Hepatocyte (in vitro differentiated cells): Measurements from ENCODE around the gene RUNX1. TPM values are rescaled to one million over a fixed set of nuclear protein-coding genes. Genes with fewer than 3 reads are reported as not detected.

Experiments used
- DNase-seq: peaks from one replicate; pipeline ENCODE4 v3.0.0-alpha.2; 2016; ENCODE audit warnings: low spot score
- H2AFZ ChIP-seq: fragments of 200-600 bp; sonication (generic); 2 replicates; pipeline ENCODE4 v1.6.0; 2016; ENCODE audit warnings: antibody characterized with exemption, mild to moderate bottlenecking
- H3K27ac ChIP-seq: fragments of 200-600 bp; sonication (generic); 2 replicates; pipeline ENCODE4 v1.5.1; 2016; ENCODE audit warnings: mild to moderate bottlenecking
- H3K27me3 ChIP-seq: fragments of 200-600 bp; sonication (generic); 2 replicates; pipeline ENCODE4 v1.6.1; 2016
- H3K36me3 ChIP-seq: fragments of 200-600 bp; sonication (generic); replicated peaks from 2 replicates; pipeline ENCODE4 v1.5.1; 2016; ENCODE audit warnings: low read depth; ENCODE audit not compliant: insufficient read depth
- H3K4me1 ChIP-seq: fragments of 200-600 bp; sonication (generic); 2 replicates; pipeline ENCODE4 v1.5.1; 2016; ENCODE audit warnings: mild to moderate bottlenecking, moderate library complexity; ENCODE audit not compliant: insufficient read depth
- H3K4me2 ChIP-seq: fragments of 200-600 bp; sonication (generic); 2 replicates; pipeline ENCODE4 v1.6.0; 2016
- H3K4me3 ChIP-seq: fragments of 200-600 bp; sonication (generic); 2 replicates; pipeline ENCODE4 v1.5.1; 2016; ENCODE audit warnings: mild to moderate bottlenecking
- H3K79me2 ChIP-seq: fragments of 200-600 bp; sonication (generic); 2 replicates; pipeline ENCODE4 v1.6.0; 2017; ENCODE audit warnings: mild to moderate bottlenecking
- H3K9me2 ChIP-seq: fragments of 200-600 bp; sonication (generic); replicated peaks from 2 replicates; pipeline ENCODE4 v1.6.0; 2017; ENCODE audit warnings: mild to moderate bottlenecking; ENCODE audit not compliant: insufficient read depth
- H3K9me3 ChIP-seq: fragments of 200-600 bp; sonication (generic); 2 replicates; pipeline ENCODE4 v1.5.1; 2016; ENCODE audit warnings: low read depth, mild to moderate bottlenecking
- H4K20me1 ChIP-seq: fragments of 200-600 bp; sonication (generic); 2 replicates; pipeline ENCODE4 v1.6.0; 2016; ENCODE audit warnings: mild to moderate bottlenecking; ENCODE audit not compliant: insufficient read depth, poor library complexity, severe bottlenecking
- EZH2 ChIP-seq: fragments of 200-600 bp; sonication (generic); IDR thresholded peaks from 2 replicates; pipeline ENCODE4 v1.6.1; 2016; ENCODE audit warnings: antibody characterized with exemption, mild to moderate bottlenecking, borderline replicate concordance
- EZH2phosphoT487 ChIP-seq: fragments of 200-600 bp; sonication (generic); IDR thresholded peaks from one replicate; pipeline ENCODE4 v1.6.1; 2018; ENCODE audit warnings: antibody characterized with exemption, mild to moderate bottlenecking, low read depth, moderate library complexity; ENCODE audit not compliant: unreplicated experiment, severe bottlenecking
- WGBS: methylation state at CpG from one replicate; pipeline ENCODE4 v1.1.6; 2016; ENCODE audit warnings: low lambda C conversion rate; ENCODE audit errors: missing lambda C conversion rate; 5-methylcytosine and 5-hydroxymethylcytosine counted together
- polyA plus RNA-seq: library from polyadenylated mRNA; unstranded; fragments of >200 nt; fragmentation: Nextera tagmentation; extraction: Ambion mirVana; gene quantifications from 2 replicates; pipeline ENCODE4 v1.2.1, GENCODE V29; 2016
- total RNA-seq: library from RNA; depleted of rRNA; stranded (reverse); fragments of >200 nt; gene quantifications from 2 replicates; pipeline ENCODE4 v1.2.3, GENCODE V29; 2014
- TF ChIP-seq, protein P1 (sequence below): fragments of 200-600 bp; sonication (generic); IDR thresholded peaks from 2 replicates; pipeline ENCODE4 v1.5.1; 2016; ENCODE audit warnings: antibody characterized with exemption, mild to moderate bottlenecking; ENCODE audit not compliant: poor library complexity

RUNX1 gene
- total and polyA plus RNA-seq, 2 experiments from 2014 or later, result 8.5 to 10.9 TPM

DNA sequence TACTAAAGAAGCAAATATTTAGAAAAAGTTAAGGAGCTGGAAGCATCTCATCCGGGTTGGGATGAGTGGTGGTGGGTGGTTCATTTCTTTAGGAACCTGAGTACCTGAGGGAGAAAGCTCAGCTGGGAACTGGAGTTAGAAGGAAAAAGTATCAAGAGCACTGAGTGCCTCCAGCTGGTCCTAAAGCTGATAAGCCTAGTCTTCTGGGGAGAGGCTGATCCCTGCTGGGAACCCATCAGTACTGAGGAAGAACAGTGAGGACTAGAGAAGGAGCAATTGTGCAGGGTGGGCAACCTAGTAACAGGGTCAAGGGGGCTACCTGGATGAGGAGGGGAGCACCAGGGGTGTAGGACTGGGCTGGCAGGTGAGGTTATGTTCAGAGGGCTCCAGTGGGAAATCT, 89.5 kb downstream of the RUNX1 start:
- DNase-seq, result no peak
- Histone ChIP-seq H4K20me1 (no peaks in the 10 kb centered on the region), H3K9me3 (peaks cover 5% of the 10 kb centered on the region), H3K36me3 (no peaks in the 10 kb centered on the region), H3K9me2 (no peaks in the 10 kb centered on the region), H3K4me1 (no peaks in the 10 kb centered on the region), H3K27me3 (no peaks in the 10 kb centered on the region), H3K4me2 (no peak overlapping the region), H3K27ac (no peak overlapping the region), H2AFZ (no peak overlapping the region), H3K4me3 (no peak overlapping the region), H3K79me2 (no peaks in the 10 kb centered on the region)
- 65% methylated on average over 1 of the region's 1 CpG for WGBS
- TF ChIP-seq EZH2 (no peak), EZH2phosphoT487 (no peak)
- TF ChIP-seq, protein P1, sequence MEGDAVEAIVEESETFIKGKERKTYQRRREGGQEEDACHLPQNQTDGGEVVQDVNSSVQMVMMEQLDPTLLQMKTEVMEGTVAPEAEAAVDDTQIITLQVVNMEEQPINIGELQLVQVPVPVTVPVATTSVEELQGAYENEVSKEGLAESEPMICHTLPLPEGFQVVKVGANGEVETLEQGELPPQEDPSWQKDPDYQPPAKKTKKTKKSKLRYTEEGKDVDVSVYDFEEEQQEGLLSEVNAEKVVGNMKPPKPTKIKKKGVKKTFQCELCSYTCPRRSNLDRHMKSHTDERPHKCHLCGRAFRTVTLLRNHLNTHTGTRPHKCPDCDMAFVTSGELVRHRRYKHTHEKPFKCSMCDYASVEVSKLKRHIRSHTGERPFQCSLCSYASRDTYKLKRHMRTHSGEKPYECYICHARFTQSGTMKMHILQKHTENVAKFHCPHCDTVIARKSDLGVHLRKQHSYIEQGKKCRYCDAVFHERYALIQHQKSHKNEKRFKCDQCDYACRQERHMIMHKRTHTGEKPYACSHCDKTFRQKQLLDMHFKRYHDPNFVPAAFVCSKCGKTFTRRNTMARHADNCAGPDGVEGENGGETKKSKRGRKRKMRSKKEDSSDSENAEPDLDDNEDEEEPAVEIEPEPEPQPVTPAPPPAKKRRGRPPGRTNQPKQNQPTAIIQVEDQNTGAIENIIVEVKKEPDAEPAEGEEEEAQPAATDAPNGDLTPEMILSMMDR, result no peak

DNA sequence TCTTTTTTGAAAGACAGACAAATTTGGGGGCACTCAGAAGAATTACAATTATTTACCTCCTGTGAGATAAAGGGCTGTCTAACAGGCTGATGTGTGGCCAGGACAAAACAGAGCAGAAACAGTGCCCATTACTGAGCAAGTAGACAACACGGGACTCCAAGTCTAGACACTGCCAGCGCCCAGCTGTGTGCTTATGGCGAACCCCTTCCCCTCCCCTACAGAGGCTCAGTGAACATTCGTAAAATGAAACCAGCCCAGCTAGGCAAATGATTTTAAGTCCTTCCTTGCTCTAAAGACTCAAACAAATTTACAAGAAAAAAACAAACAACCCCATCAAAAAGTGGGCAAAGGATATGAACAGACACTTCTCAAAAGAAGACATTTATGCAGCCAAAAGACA, 91.1 kb downstream of the RUNX1 start:
- TF ChIP-seq EZH2phosphoT487 (no peak), EZH2 (no peak)
- TF ChIP-seq, protein P1, result no peak
- H3K36me3 ChIP-seq, result no peaks in the 10 kb centered on the region
- H3K27me3 ChIP-seq, result no peaks in the 10 kb centered on the region
- H3K4me1 ChIP-seq, result no peaks in the 10 kb centered on the region
- H3K9me2 ChIP-seq, result no peaks in the 10 kb centered on the region
- H3K9me3 ChIP-seq, result peaks cover 5% of the 10 kb centered on the region
- WGBS, result 91% methylated on average over 4 of the region's 4 CpGs
- no peak for DNase-seq
- no peak overlapping the region for H3K4me3 ChIP-seq
- H4K20me1 ChIP-seq, result no peaks in the 10 kb centered on the region
- no peaks in the 10 kb centered on the region for H3K79me2 ChIP-seq
- no peak overlapping the region for H2AFZ ChIP-seq
- no peak overlapping the region for H3K4me2 ChIP-seq
- no peak overlapping the region for H3K27ac ChIP-seq

DNA sequence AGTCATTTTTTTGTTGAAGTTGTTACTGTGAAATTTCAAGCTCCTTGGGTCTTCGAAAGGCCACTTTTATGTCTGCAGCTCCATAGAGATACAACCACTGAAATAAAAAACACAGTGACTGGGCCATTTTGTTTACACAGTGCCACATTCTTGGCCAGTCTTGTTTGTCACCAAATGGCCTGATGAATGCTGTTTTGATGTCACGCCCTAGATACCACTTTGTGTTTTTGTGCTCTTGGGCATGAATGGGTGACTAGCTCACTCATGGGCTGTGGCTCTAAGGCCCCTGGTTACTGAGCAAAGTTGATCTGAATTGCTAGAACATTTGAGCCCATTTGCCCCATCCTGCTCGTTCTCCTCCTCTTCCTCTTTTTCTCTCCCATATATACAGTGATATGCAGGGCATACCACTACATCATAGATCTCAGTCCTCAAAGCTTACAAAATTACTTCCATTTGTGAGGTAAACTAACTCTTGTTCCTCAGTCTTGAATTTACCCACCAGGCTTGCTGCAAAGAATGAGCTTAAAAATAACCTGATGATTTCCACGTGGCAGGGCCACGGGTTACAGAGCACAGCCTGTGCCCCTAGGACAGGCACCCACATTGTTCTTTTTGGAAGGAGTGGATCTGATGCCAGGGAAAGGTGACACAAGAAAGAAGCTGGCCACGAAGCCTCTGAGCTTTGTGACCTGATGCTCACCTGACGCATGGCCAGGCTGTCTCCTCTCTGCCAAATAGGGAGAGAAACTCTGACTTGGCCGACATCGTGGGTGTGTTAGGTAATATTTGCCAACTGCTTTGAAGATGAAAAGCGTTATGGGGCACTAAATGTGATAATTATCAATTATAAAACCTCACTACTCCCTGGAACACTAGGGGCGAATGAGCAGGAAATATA, 92.4 kb downstream of the RUNX1 start:
- Histone ChIP-seq H4K20me1 (no peaks in the 10 kb centered on the region), H3K27ac (no peak overlapping the region), H3K4me2 (no peak overlapping the region), H3K27me3 (no peaks in the 10 kb centered on the region), H3K79me2 (no peaks in the 10 kb centered on the region), H3K4me1 (no peaks in the 10 kb centered on the region), H3K36me3 (no peaks in the 10 kb centered on the region), H3K4me3 (no peak overlapping the region), H2AFZ (no peak overlapping the region), H3K9me3 (peaks cover 5% of the 10 kb centered on the region), H3K9me2 (no peaks in the 10 kb centered on the region)
- 87% methylated on average over 11 of the region's 11 CpGs for WGBS
- DNase-seq, result no peak
- TF ChIP-seq EZH2phosphoT487, result no peak
- TF ChIP-seq, protein P1, result no peak
- no peak for TF ChIP-seq EZH2
